ENCODE measurements around the gene TRAF3.

Gene TRAF3

GRCh38 chr14:102930753-102931579 lies 153.7 kb downstream of the TRAF3 start:
- no peaks in the 10 kb centered on the region for H3K9me2 ChIP-seq (replicated peaks; ENCODE audit: insufficient read depth, low read length)
- no peaks in the 10 kb centered on the region for H4K20me1 ChIP-seq (ENCODE audit: low read depth, low read length)
- H3K79me2 ChIP-seq (ENCODE audit: insufficient read depth, low read length): no peaks in the 10 kb centered on the region
- no peak overlapping the region for H2AFZ ChIP-seq (ENCODE audit: low read depth, low read length, severe bottlenecking)
- H3K4me2 ChIP-seq (ENCODE audit: low read depth, low read length, poor library complexity, severe bottlenecking): no peak overlapping the region
- H3K4me3 ChIP-seq (ENCODE audit: insufficient read depth, low read length, poor library complexity, severe bottlenecking): no peak overlapping the region
- no peak overlapping the region for H3K27ac ChIP-seq (ENCODE audit: low read depth, low read length)
- H3K27me3 ChIP-seq (ENCODE audit: low read length): no peaks in the 10 kb centered on the region
- H3K9ac ChIP-seq (ENCODE audit: low read length): no peak overlapping the region
- H3K36me3 ChIP-seq (ENCODE audit: low read length): no peaks in the 10 kb centered on the region
- no peaks in the 10 kb centered on the region for H3K9me3 ChIP-seq (ENCODE audit: insufficient read depth, low read length)
- peaks cover 11% of the 10 kb centered on the region for H3F3A ChIP-seq (ENCODE audit: insufficient read depth)
- no peak for TF ChIP-seq CTCF (IDR thresholded peaks at IDR 0.05; ENCODE audit: insufficient read depth, low read length, poor library complexity, severe bottlenecking)
- no peak for TF ChIP-seq EZH2phosphoT487 (conservative IDR thresholded peaks at IDR 0.05; ENCODE audit: low read length)

GRCh38 chr14:102931580-102932285 lies 154.5 kb downstream of the TRAF3 start:
- no peak for TF ChIP-seq CTCF (IDR thresholded peaks at IDR 0.05; ENCODE audit: insufficient read depth, low read length, poor library complexity, severe bottlenecking)
- TF ChIP-seq EZH2phosphoT487 (conservative IDR thresholded peaks at IDR 0.05; ENCODE audit: low read length): no peak
- H3K4me3 ChIP-seq (ENCODE audit: insufficient read depth, low read length, poor library complexity, severe bottlenecking): no peak overlapping the region
- no peak overlapping the region for H3K4me2 ChIP-seq (ENCODE audit: low read depth, low read length, poor library complexity, severe bottlenecking)
- H3K27me3 ChIP-seq (ENCODE audit: low read length): no peaks in the 10 kb centered on the region
- H3K27ac ChIP-seq (ENCODE audit: low read depth, low read length): no peak overlapping the region
- no peak overlapping the region for H2AFZ ChIP-seq (ENCODE audit: low read depth, low read length, severe bottlenecking)
- no peaks in the 10 kb centered on the region for H3K79me2 ChIP-seq (ENCODE audit: insufficient read depth, low read length)
- no peaks in the 10 kb centered on the region for H4K20me1 ChIP-seq (ENCODE audit: low read depth, low read length)
- H3K36me3 ChIP-seq (ENCODE audit: low read length): no peaks in the 10 kb centered on the region
- peaks cover 13% of the 10 kb centered on the region for H3F3A ChIP-seq (ENCODE audit: insufficient read depth)
- no peak overlapping the region for H3K9ac ChIP-seq (ENCODE audit: low read length)
- H3K9me3 ChIP-seq (ENCODE audit: insufficient read depth, low read length): no peaks in the 10 kb centered on the region
- H3K9me2 ChIP-seq (replicated peaks; ENCODE audit: insufficient read depth, low read length): no peaks in the 10 kb centered on the region

- Histone ChIP-seq H3K4me3 (ENCODE audit: insufficient read depth, low read length, poor library complexity, severe bottlenecking) (no peak overlapping the region), H3F3A (ENCODE audit: insufficient read depth) (peaks cover 13% of the 10 kb centered on the region), H3K9me2 (replicated peaks; ENCODE audit: insufficient read depth, low read length) (no peaks in the 10 kb centered on the region), H3K9ac (ENCODE audit: low read length) (no peak overlapping the region), H3K27me3 (ENCODE audit: low read length) (no peaks in the 10 kb centered on the region), H3K36me3 (ENCODE audit: low read length) (no peaks in the 10 kb centered on the region), H4K20me1 (ENCODE audit: low read depth, low read length) (no peaks in the 10 kb centered on the region), H3K79me2 (ENCODE audit: insufficient read depth, low read length) (no peaks in the 10 kb centered on the region), H2AFZ (ENCODE audit: low read depth, low read length, severe bottlenecking) (no peak overlapping the region), H3K9me3 (ENCODE audit: insufficient read depth, low read length) (no peaks in the 10 kb centered on the region), H3K4me2 (ENCODE audit: low read depth, low read length, poor library complexity, severe bottlenecking) (no peak overlapping the region), H3K27ac (ENCODE audit: low read depth, low read length) (no peak overlapping the region)
- TF ChIP-seq CTCF (IDR thresholded peaks at IDR 0.05; ENCODE audit: insufficient read depth, low read length, poor library complexity, severe bottlenecking): no peak
- TF ChIP-seq EZH2phosphoT487 (conservative IDR thresholded peaks at IDR 0.05; ENCODE audit: low read length): no peak
These were observed 155.4 kb downstream of the TRAF3 start for GRCh38 chr14:102932484-102933248.
